H1 (cell line): Measurements from ENCODE around the gene DCUN1D2. TPM values are rescaled to one million over a fixed set of nuclear protein-coding genes. Genes with fewer than 3 reads are reported as not detected.

Experiments used
- CTCF ChIA-PET: fragments of 300-600 bp; sonication (Branson Sonifier 250); formaldehyde crosslinking; loops from one replicate; lab custom pipeline; 2021; ENCODE audit not compliant: partially characterized antibody; lab: Charles Lee
- POLR2A ChIA-PET: fragments of 300-600 bp; sonication (Branson Sonifier 250); formaldehyde crosslinking; loops from one replicate; lab custom pipeline; 2021; ENCODE audit warnings: inconsistent platforms; ENCODE audit not compliant: partially characterized antibody; lab: Charles Lee
- DNase-seq, 2 experiments: peaks; one replicate each; pipeline versions ENCODE4 v3.0.0 to v3.0.0-alpha.2; 2010 to 2022; ENCODE audit warnings: low spot score in 2 of 2, low read depth in 1 of 2, mixed read lengths in 1 of 2
- FAIRE-seq: peaks from 2 replicates; lab custom pipeline; 2011; peaks lifted over from hg19 to GRCh38; lab: Jason Lieb, UNC
- H2AFZ ChIP-seq: 2 replicates; pipeline ENCODE4 v1.8.1; 2012; ENCODE audit warnings: low read length, inconsistent platforms
- H2AK5ac ChIP-seq: 2 replicates; pipeline ENCODE4 v1.6.1; 2013; ENCODE audit warnings: low read depth, low read length
- H2BK120ac ChIP-seq: replicated peaks from 2 replicates; pipeline ENCODE3; 2013; ENCODE audit warnings: low read depth, low read length, inconsistent platforms
- H2BK12ac ChIP-seq: 2 replicates; pipeline ENCODE4 v1.6.1; 2013; ENCODE audit warnings: low read depth, low read length
- H2BK15ac ChIP-seq: 2 replicates; pipeline ENCODE4 v1.6.1; 2013; ENCODE audit warnings: low read length
- H2BK20ac ChIP-seq: 2 replicates; pipeline ENCODE4 v1.6.1; 2013; ENCODE audit warnings: low read length
- H2BK5ac ChIP-seq: 2 replicates; pipeline ENCODE4 v1.6.1; 2013; ENCODE audit warnings: low read depth, low read length
- H3K14ac ChIP-seq: 2 replicates; pipeline ENCODE4 v1.6.1; 2013; ENCODE audit warnings: inconsistent platforms; ENCODE audit not compliant: insufficient read length
- H3K18ac ChIP-seq: 2 replicates; pipeline ENCODE4 v1.6.1; 2013; ENCODE audit warnings: low read length; ENCODE audit errors: extremely low read depth
- H3K23ac ChIP-seq: 2 replicates; pipeline ENCODE4 v1.6.1; 2013; ENCODE audit warnings: inconsistent platforms; ENCODE audit not compliant: insufficient read length
- H3K23me2 ChIP-seq: 2 replicates; pipeline ENCODE4 v1.6.1; 2013; ENCODE audit warnings: low read depth, low read length
- H3K27ac ChIP-seq: 2 replicates; pipeline ENCODE4 v1.6.1; 2011; ENCODE audit warnings: low read depth, low read length, inconsistent platforms
- H3K27me3 ChIP-seq, 4 experiments: replicated peaks in 1 of 4; 1 replicate in 1 of 4; 2 replicates in 3 of 4; pipeline versions ENCODE4 v1.6.1 to v1.8.1; 2011 to 2013; ENCODE audit warnings: low read length in 3 of 4, mild to moderate bottlenecking in 3 of 4, inconsistent platforms in 2 of 4, mixed read lengths in 2 of 4, moderate library complexity in 1 of 4; ENCODE audit not compliant: control insufficient read depth in 3 of 4, insufficient read depth in 3 of 4; ENCODE audit errors: extremely low read depth in 1 of 4
- H3K36me3 ChIP-seq, 4 experiments: 2 replicates each; pipeline versions ENCODE4 v1.6.1 to v1.8.1; 2011 to 2013; ENCODE audit warnings: mild to moderate bottlenecking in 4 of 4, low read length in 3 of 4, moderate library complexity in 2 of 4, control low read depth in 1 of 4, inconsistent platforms in 1 of 4; ENCODE audit not compliant: insufficient read depth in 4 of 4, control insufficient read depth in 2 of 4
- H3K4ac ChIP-seq: replicated peaks from 2 replicates; pipeline ENCODE3; 2013; ENCODE audit warnings: low read length, low read depth, mixed read lengths, inconsistent platforms; ENCODE audit not compliant: insufficient read length
- H3K4me1 ChIP-seq, 4 experiments: replicated peaks in 1 of 4; 1 replicate in 1 of 4; 2 replicates in 3 of 4; pipeline versions ENCODE4 v1.6.1 to v1.8.1; 2011 to 2013; ENCODE audit warnings: low read length in 3 of 4, inconsistent platforms in 2 of 4, mixed read lengths in 1 of 4; ENCODE audit not compliant: insufficient read depth in 4 of 4, control insufficient read depth in 3 of 4
- H3K4me2 ChIP-seq, 2 experiments: 2 replicates each; pipeline versions ENCODE4 v1.6.1 to v1.8.1; 2011 to 2013; ENCODE audit warnings: low read depth in 2 of 2, low read length in 2 of 2, control low read depth in 1 of 2, inconsistent platforms in 1 of 2, mild to moderate bottlenecking in 1 of 2; ENCODE audit not compliant: insufficient read depth in 1 of 2
- H3K4me3 ChIP-seq, 4 experiments: fragments of 200-600, 300-600 bp in 1 of 4; sonication (generic), shearing (Covaris generic), sonication (Bioruptor Twin) in 1 of 4; 2 replicates each; pipeline versions ENCODE4 v1.5.1 to v1.8.1; 2011 to 2016; ENCODE audit warnings: low read length in 4 of 4, low read depth in 3 of 4, control low read depth in 2 of 4, inconsistent platforms in 2 of 4, mild to moderate bottlenecking in 2 of 4, mixed read lengths in 1 of 4, moderate library complexity in 1 of 4; ENCODE audit not compliant: insufficient read depth in 2 of 4; ENCODE audit errors: extremely low read depth in 1 of 4
- H3K56ac ChIP-seq: replicated peaks from 2 replicates; pipeline ENCODE3; 2013; ENCODE audit warnings: low read depth, mild to moderate bottlenecking, mixed read lengths, low read length, inconsistent platforms; ENCODE audit not compliant: insufficient read length
- H3K79me1 ChIP-seq: 2 replicates; pipeline ENCODE4 v1.6.1; 2013; ENCODE audit warnings: low read depth, low read length, control low read depth
- H3K79me2 ChIP-seq, 2 experiments: 2 replicates each; pipeline versions ENCODE4 v1.6.1 to v1.8.1; 2012 to 2013; ENCODE audit warnings: low read length in 2 of 2, mild to moderate bottlenecking in 2 of 2, inconsistent platforms in 1 of 2; ENCODE audit not compliant: insufficient read depth in 2 of 2, control insufficient read depth in 1 of 2
- H3K9ac ChIP-seq, 4 experiments: replicated peaks in 1 of 4; 1 replicate in 1 of 4; 2 replicates in 3 of 4; pipeline versions ENCODE4 v1.6.1 to v1.8.1; 2011 to 2013; ENCODE audit warnings: low read depth in 3 of 4, low read length in 3 of 4, control low read depth in 2 of 4, mild to moderate bottlenecking in 2 of 4, moderate library complexity in 2 of 4, inconsistent platforms in 1 of 4; ENCODE audit errors: extremely low read depth in 1 of 4
- H3K9me3 ChIP-seq, 2 experiments: 2 replicates each; pipeline versions ENCODE4 v1.6.1 to v1.8.1; 2012 to 2013; ENCODE audit warnings: mild to moderate bottlenecking in 2 of 2, moderate library complexity in 2 of 2, control low read depth in 1 of 2, inconsistent platforms in 1 of 2, low read depth in 1 of 2, low read length in 1 of 2, mixed read lengths in 1 of 2; ENCODE audit not compliant: insufficient read depth in 2 of 2
- H4K20me1 ChIP-seq, 2 experiments: replicated peaks in 1 of 2; 2 replicates each; pipeline versions ENCODE3 to v1.8.1; 2011 to 2013; ENCODE audit warnings: inconsistent platforms in 2 of 2, low read length in 2 of 2, mild to moderate bottlenecking in 1 of 2; ENCODE audit not compliant: insufficient read depth in 2 of 2, control insufficient read depth in 1 of 2
- H4K5ac ChIP-seq: 2 replicates; pipeline ENCODE4 v1.6.1; 2013; ENCODE audit warnings: low read length, low read depth, mixed read lengths, inconsistent platforms; ENCODE audit not compliant: insufficient read length
- H4K8ac ChIP-seq: 2 replicates; pipeline ENCODE4 v1.8.0; 2013; ENCODE audit warnings: mild to moderate bottlenecking, moderate library complexity, low read length, inconsistent platforms; ENCODE audit not compliant: insufficient read depth; ENCODE audit errors: extremely low read depth
- H4K91ac ChIP-seq: replicated peaks from 2 replicates; pipeline ENCODE3; 2013; ENCODE audit warnings: low read length, mixed read lengths, inconsistent platforms; ENCODE audit not compliant: insufficient read length
- RNF2 ChIP-seq: fragments of 200-900, 300-1000 bp; sonication (generic); IDR thresholded peaks from 2 replicates; pipeline ENCODE4 v1.7.1; 2016; ENCODE audit warnings: borderline replicate concordance, low read depth, mild to moderate bottlenecking, antibody characterized with exemption, low read length; ENCODE audit not compliant: poor library complexity, severe bottlenecking; ENCODE audit errors: missing control alignments
- WGBS, 2 experiments: shearing (Covaris generic) in 1 of 2; methylation state at CpG; one replicate each; pipeline versions ENCODE4 v1.1.6 to v1.1.7; 2013 to 2015; ENCODE audit warnings: low lambda C conversion rate in 2 of 2, mixed read lengths in 2 of 2, inconsistent platforms in 1 of 2, low coverage in 1 of 2, missing lambda C conversion rate in 1 of 2; ENCODE audit not compliant: insufficient replicate concordance in 2 of 2, insufficient coverage in 1 of 2, insufficient read length in 1 of 2; ENCODE audit errors: extremely low coverage in 1 of 2, missing lambda C conversion rate in 1 of 2; 5-methylcytosine and 5-hydroxymethylcytosine counted together
- polyA plus RNA-seq, 7 experiments: library from polyadenylated mRNA; depleted of rRNA in 3 of 7; stranded (reverse) in 5 of 7; unstranded in 2 of 7; fragments of >200 nt in 5 of 7; fragments of 200-250 nt in 2 of 7; gene quantifications; 1 replicate in 5 of 7; 2 replicates in 1 of 7; 4 replicates in 1 of 7; pipeline versions ENCODE4 v1.2.1 to v1.2.3, GENCODE V29; 2011 to 2013; ENCODE audit warnings: missing spikeins in 2 of 7, mixed read lengths in 2 of 7
- total RNA-seq: library from RNA; stranded (reverse); fragmentation: NEBNext Ultra II Directional; extraction: Animal tissue kit (Norgen Biotek cat#: 25700); gene quantifications from 2 replicates; pipeline ENCODE4 v1.2.1, GENCODE V29; 2021

The DCUN1D2 gene
- total and polyA plus RNA-seq, 2 of the 8 experiments (the other 6 are each of a cell fraction or from before 2014, with no cell fraction given) = 19.5 to 35.3 TPM

- Histone ChIP-seq H3K18ac (no peak overlapping the region), H2BK20ac (no peak overlapping the region), H4K20me1 (no peaks in the 10 kb centered on the region), H3K9ac (no peak overlapping the region), H4K91ac (no peak overlapping the region), H4K8ac (no peak overlapping the region), H3K4ac (no peak overlapping the region), H3K79me2 (no peaks in the 10 kb centered on the region), H3K23ac (no peak overlapping the region), H3K4me1 (no peaks in the 10 kb centered on the region), H3K9me3 (no peaks in the 10 kb centered on the region), H3K14ac (no peak overlapping the region), H3K56ac (no peak overlapping the region), H4K5ac (no peak overlapping the region), H3K4me3 (no peak overlapping the region)
- POLR2A ChIA-PET = no interaction called here
- WGBS, 2 experiments = 91% methylated on average over 20 of the region's 22 CpGs; no CpG with 5 or more reads in 1 of the 2 experiments
- FAIRE-seq = no peak
- TF ChIP-seq RNF2 = no peak
- TF ChIP-seq, all 59 proteins: peak for 0
- no peak overlapping the region for H2AK5ac ChIP-seq
- CTCF ChIA-PET = interaction anchor here (1.4 kb wide), 1 partner anchor 21 kb away, joined by 4 read pairs; no protein-coding TSS in a partner anchor
- H3K36me3 ChIP-seq = no peaks in the 10 kb centered on the region
- H3K79me1 ChIP-seq = no peaks in the 10 kb centered on the region
- no peaks in the 10 kb centered on the region for H3K27me3 ChIP-seq
- H3K23me2 ChIP-seq = no peaks in the 10 kb centered on the region
- no peak overlapping the region for H2BK15ac ChIP-seq
- no peak overlapping the region for H2BK12ac ChIP-seq
- no peak overlapping the region for H3K27ac ChIP-seq
- H3K4me2 ChIP-seq = no peak overlapping the region
- H2BK120ac ChIP-seq = no peak overlapping the region
- H2AFZ ChIP-seq = no peak overlapping the region
- H2BK5ac ChIP-seq = no peak overlapping the region
- no peak for DNase-seq
Measured at GRCh38 chr13:113431171-113431570, 59.3 kb downstream of the DCUN1D2 start.
